NOMO-1 treated with dmso at 0.1 percent for 144 hours (cell line): ENCODE results near the gene MRPL4.

Experiments
- DNase-seq: peaks from one replicate; lab custom pipeline; 2025; ENCODE audit not compliant: unreplicated experiment; lab: John Stamatoyannopoulos, UW

The MRPL4 gene

GRCh38 chr19:10309423-10309822 lies 57.4 kb downstream of the MRPL4 start, which contains the start of gene ZGLP1:
Gene ZGLP1 (minus strand): TSS chr19:10309815.
- no peak for DNase-seq
